HepG2 (cell line): ENCODE results near the gene KSR1. TPM values are rescaled to one million over a fixed set of nuclear protein-coding genes. Genes with fewer than 3 reads are reported as not detected.

Source experiments
- ATAC-seq: fragments of 200-7000 bp; cut with Tn5 transposase; 3 replicates; pipeline ENCODE4 v1.9.1; 2020; ENCODE audit warnings: mild to moderate bottlenecking, moderate library complexity
- BruUV-seq: library from RNA; stranded (reverse); fragments of 400-500 nt; replicated peaks from 2 replicates; lab custom pipeline; 2021; lab: Mats Ljungman, UMichigan
- CTCF ChIA-PET: fragments of 300-600 bp; formaldehyde crosslinking; extraction: SDS; loops from one replicate; lab custom pipeline; 2021; ENCODE audit warnings: low total read pairs, inconsistent platforms, low intra/inter-chr PET ratio; lab: Yijun Ruan, JAX
- POLR2A ChIA-PET: fragments of 350-600 bp; sonication (Branson Sonifier 250); formaldehyde crosslinking; loops from one replicate; lab custom pipeline; 2020; ENCODE audit warnings: antibody characterized with exemption, inconsistent platforms; lab: Yijun Ruan, JAX
- DNase-seq: peaks from one replicate; pipeline ENCODE4 v3.0.0-alpha.2; 2015; ENCODE audit warnings: low spot score
- FAIRE-seq: peaks from 3 replicates; lab custom pipeline; 2011; peaks lifted over from hg19 to GRCh38; lab: Jason Lieb, UNC
- H2AFZ ChIP-seq: one replicate; pipeline ENCODE4 v1.6.1; 2011; ENCODE audit warnings: low read length, inconsistent platforms
- H3K27ac ChIP-seq: fragments of 300-600 bp; 3 replicates; pipeline ENCODE4 v1.8.0; 2011; ENCODE audit warnings: mixed run types, mild to moderate bottlenecking, mixed read lengths, low read length, inconsistent platforms; ENCODE audit not compliant: insufficient read depth; ENCODE audit errors: extremely low read length
- H3K27me3 ChIP-seq, 2 experiments: fragments of 200-600 bp in 1 of 2; 2 replicates in 1 of 2; 3 replicates in 1 of 2; pipeline versions ENCODE4 v1.6.0 to v1.8.0; 2011; ENCODE audit warnings: low read length in 2 of 2, mild to moderate bottlenecking in 2 of 2, moderate library complexity in 2 of 2, inconsistent platforms in 1 of 2; ENCODE audit not compliant: insufficient read depth in 2 of 2, control insufficient read depth in 1 of 2
- H3K36me3 ChIP-seq, 2 experiments: fragments of 200-600 bp in 1 of 2; replicated peaks in 1 of 2; 2 replicates in 1 of 2; 3 replicates in 1 of 2; pipeline versions ENCODE4 v1.5.1 to v1.8.0; 2011; ENCODE audit warnings: low read length in 2 of 2, inconsistent platforms in 1 of 2; ENCODE audit not compliant: insufficient read depth in 2 of 2, control insufficient read depth in 1 of 2
- H3K4me1 ChIP-seq: 2 replicates; pipeline ENCODE4 v1.5.1; 2012; ENCODE audit warnings: low read length, inconsistent platforms; ENCODE audit not compliant: insufficient read depth
- H3K4me2 ChIP-seq: 2 replicates; pipeline ENCODE4 v1.6.0; 2011; ENCODE audit warnings: low read depth, low read length, inconsistent platforms
- H3K4me3 ChIP-seq, 3 experiments: fragments of 200-600 bp in 1 of 3; sonication (generic), shearing (Covaris generic) in 1 of 3; replicated peaks in 1 of 3; 2 replicates each; pipeline ENCODE4 v1.5.1; 2011 to 2016; ENCODE audit warnings: low read length in 3 of 3, inconsistent platforms in 2 of 3, low read depth in 2 of 3, mild to moderate bottlenecking in 2 of 3, control low read depth in 1 of 3, mixed read lengths in 1 of 3; ENCODE audit not compliant: insufficient read depth in 1 of 3
- H3K79me2 ChIP-seq: one replicate; pipeline ENCODE4 v1.6.1; 2011; ENCODE audit warnings: low read length, inconsistent platforms; ENCODE audit not compliant: insufficient read depth
- H3K9ac ChIP-seq: 2 replicates; pipeline ENCODE4 v1.6.0; 2011; ENCODE audit warnings: mild to moderate bottlenecking, low read depth, low read length, inconsistent platforms; ENCODE audit not compliant: insufficient read depth
- H3K9me3 ChIP-seq: 2 replicates; pipeline ENCODE4 v1.5.1; 2012; ENCODE audit warnings: mild to moderate bottlenecking, low read length
- H4K20me1 ChIP-seq: 2 replicates; pipeline ENCODE4 v1.6.0; 2011; ENCODE audit warnings: inconsistent platforms, mild to moderate bottlenecking, low read length, moderate library complexity; ENCODE audit not compliant: insufficient read depth
- FLYWCH1 ChIP-seq: sonication (generic); formaldehyde crosslinking; IDR thresholded peaks from 2 replicates; pipeline ENCODE4 v1.8.1; 2023; ENCODE audit warnings: mild to moderate bottlenecking, missing genetic modification reagents
- KLF12 ChIP-seq: sonication (generic); formaldehyde crosslinking; IDR thresholded peaks from 2 replicates; pipeline ENCODE4 v1.4.0; 2020; ENCODE audit warnings: missing genetic modification reagents, borderline replicate concordance
- KLF15 ChIP-seq: sonication (generic); formaldehyde crosslinking; IDR thresholded peaks from 2 replicates; pipeline ENCODE4 v1.8.1; 2023; ENCODE audit warnings: borderline replicate concordance, mild to moderate bottlenecking, inconsistent platforms, missing genetic modification reagents, mixed read lengths
- MAFG ChIP-seq: sonication (generic); formaldehyde crosslinking; IDR thresholded peaks from 2 replicates; pipeline ENCODE4 v1.5.1; 2020; ENCODE audit warnings: mild to moderate bottlenecking, missing genetic modification reagents
- NR2C2 ChIP-seq: sonication (generic); formaldehyde crosslinking; IDR thresholded peaks from 2 replicates; pipeline ENCODE4 v1.4.0; 2020; ENCODE audit warnings: missing genetic modification reagents, mild to moderate bottlenecking, moderate library complexity, borderline replicate concordance
- RFXAP ChIP-seq: sonication (generic); formaldehyde crosslinking; IDR thresholded peaks from 2 replicates; pipeline ENCODE4 v1.4.0; 2020; ENCODE audit warnings: missing genetic modification reagents, borderline replicate concordance
- SIX1 ChIP-seq: sonication (generic); formaldehyde crosslinking; IDR thresholded peaks from 2 replicates; pipeline ENCODE4 v1.4.0; 2020; ENCODE audit warnings: missing genetic modification reagents, borderline replicate concordance
- ZNF30 ChIP-seq: sonication (generic); formaldehyde crosslinking; IDR thresholded peaks from 2 replicates; pipeline ENCODE4 v1.5.0; 2020; ENCODE audit warnings: mild to moderate bottlenecking, missing genetic modification reagents
- ZNF674 ChIP-seq: sonication (generic); formaldehyde crosslinking; IDR thresholded peaks from 2 replicates; pipeline ENCODE4 v1.5.0; 2020; ENCODE audit warnings: low read depth, mild to moderate bottlenecking, missing genetic modification reagents
- ZNF766 ChIP-seq: sonication (generic); formaldehyde crosslinking; IDR thresholded peaks from 2 replicates; pipeline ENCODE4 v1.5.0; 2020; ENCODE audit warnings: missing genetic modification reagents, borderline replicate concordance
- ZSCAN21 ChIP-seq: sonication (generic); formaldehyde crosslinking; IDR thresholded peaks from 2 replicates; pipeline ENCODE4 v1.8.0; 2022; ENCODE audit warnings: mild to moderate bottlenecking, missing genetic modification reagents, moderate library complexity, borderline replicate concordance
- WGBS: methylation state at CpG from one replicate; pipeline ENCODE4 v1.1.6; 2017; ENCODE audit warnings: low lambda C conversion rate; 5-methylcytosine and 5-hydroxymethylcytosine counted together
- in situ Hi-C: cut with HindIII; loops from 2 replicates; pipeline ENCODE4 v1.10.0; 2017; ENCODE audit warnings: low pct_unique_long_range_greater_than_20kb; ENCODE audit not compliant: extremely low pct_ligation_motif_present
- intact Hi-C: fragments of 100-400 bp; cut with micrococcal nuclease; formaldehyde crosslinking; loops from one replicate; pipeline ENCODE4 v1.10.0; 2022; ENCODE audit not compliant: unreplicated experiment
- polyA plus RNA-seq, 8 experiments: library from polyadenylated mRNA; depleted of rRNA in 3 of 8; stranded (reverse) in 7 of 8; unstranded in 1 of 8; fragments of >200 nt; fragmentation: Illumina TruSeq in 4 of 8; extraction: Trizol in 4 of 8; gene quantifications; 2 replicates each; pipeline versions ENCODE4 v1.2.1 to v1.2.3, GENCODE V29; 2011 to 2016; ENCODE audit warnings: low read depth in 4 of 8, missing spikeins in 1 of 8, mixed read lengths in 1 of 8; ENCODE audit not compliant: insufficient read depth in 1 of 8
- total RNA-seq, 5 experiments: library from RNA; depleted of rRNA; stranded (reverse); fragments of >200 nt; fragmentation: Illumina TruSeq; extraction: Trizol; gene quantifications; 2 replicates each; pipeline ENCODE4 v1.2.3, GENCODE V29; 2016; ENCODE audit warnings: low read depth in 1 of 5
- TF ChIP-seq, protein P1 (sequence below): sonication (generic); formaldehyde crosslinking; IDR thresholded peaks from 2 replicates; pipeline ENCODE4 v1.8.0; 2022; ENCODE audit warnings: missing genetic modification reagents, mild to moderate bottlenecking, moderate library complexity, borderline replicate concordance
- TF ChIP-seq, protein P2 (sequence below): sonication (generic); formaldehyde crosslinking; IDR thresholded peaks from 2 replicates; pipeline ENCODE4 v1.9.0; 2021; ENCODE audit warnings: mild to moderate bottlenecking, missing genetic modification reagents
- TF ChIP-seq, protein P3 (sequence below): sonication (generic); formaldehyde crosslinking; IDR thresholded peaks from 2 replicates; pipeline ENCODE4 v1.8.1; 2023; ENCODE audit warnings: mild to moderate bottlenecking, moderate library complexity, missing genetic modification reagents

Gene KSR1
- total and polyA plus RNA-seq, 2 of the 13 experiments (the other 11 are each of a cell fraction or from before 2014, with no cell fraction given), result 10.1 to 16.6 TPM

DNA sequence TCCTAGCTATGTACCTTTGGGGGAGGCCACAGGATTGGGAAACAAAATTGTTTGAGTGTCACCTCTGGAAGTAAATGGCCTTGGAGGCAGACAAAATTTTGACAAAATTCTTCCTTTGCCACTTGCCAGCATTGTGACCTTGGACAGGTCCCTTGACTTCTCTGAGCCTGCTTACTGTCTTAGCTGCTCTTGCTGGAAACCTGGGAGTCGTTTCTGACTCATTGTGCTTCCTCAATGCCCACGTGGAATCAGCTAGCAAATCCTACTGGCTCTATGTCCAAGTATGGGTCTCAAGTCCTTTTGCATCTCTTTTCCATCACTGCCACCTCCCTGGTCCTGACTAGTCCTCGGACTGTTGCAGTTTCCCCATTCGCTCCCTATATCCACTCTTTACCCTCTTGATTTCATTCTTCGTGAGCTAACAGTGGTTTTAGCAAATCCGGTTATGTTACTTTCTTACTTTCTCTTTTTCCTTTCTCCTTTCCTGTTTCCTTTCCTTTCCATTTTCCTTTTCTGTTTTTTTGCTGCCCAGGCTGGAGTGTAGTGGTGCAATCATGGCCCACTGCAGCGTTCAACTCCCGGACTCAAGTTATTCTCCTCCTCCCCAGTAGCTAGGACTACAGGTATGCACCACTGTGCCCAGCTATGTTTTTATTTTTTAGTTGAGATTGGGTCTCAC lies 106.7 kb downstream of the KSR1 start:
- no peak for DNase-seq
- intact Hi-C loops (no loop called here), in situ Hi-C loops (no loop called here)
- Histone ChIP-seq H3K4me3 (no peak overlapping the region), H3K4me1 (peaks cover 41% of the 10 kb centered on the region), H3K4me2 (no peak overlapping the region), H3K79me2 (no peaks in the 10 kb centered on the region), H3K9me3 (no peaks in the 10 kb centered on the region), H3K27me3 (no peaks in the 10 kb centered on the region), H3K9ac (no peak overlapping the region), H3K36me3 (peaks cover 1 to 8% of the 10 kb centered on the region in 2 experiments; a peak in 3 of 5 replicates), H2AFZ (no peak overlapping the region), H3K27ac (no peak overlapping the region), H4K20me1 (no peaks in the 10 kb centered on the region)
- ChIA-PET CTCF (no interaction called here), POLR2A (interaction anchor here (0.6 kb wide), 1 partner anchor 211 kb away, joined by 3 read pairs; no protein-coding TSS in a partner anchor)
- no TSS peak for BruUV-seq
- WGBS, result 97% methylated on average over 8 of the region's 8 CpGs
- ATAC-seq, result no peak
- FAIRE-seq, result no peak
- TF ChIP-seq KLF15 (CRISPR knock-in tag) (no peak), ZNF30 (CRISPR knock-in tag) (no peak), RFXAP (CRISPR knock-in tag) (no peak), SIX1 (CRISPR knock-in tag) (no peak), ZNF766 (CRISPR knock-in tag) (no peak), FLYWCH1 (no peak), KLF12 (no peak), ZNF674 (CRISPR knock-in tag) (no peak), MAFG (no peak), NR2C2 (no peak), ZSCAN21 (CRISPR knock-in tag) (no peak)
- TF ChIP-seq, protein P1, sequence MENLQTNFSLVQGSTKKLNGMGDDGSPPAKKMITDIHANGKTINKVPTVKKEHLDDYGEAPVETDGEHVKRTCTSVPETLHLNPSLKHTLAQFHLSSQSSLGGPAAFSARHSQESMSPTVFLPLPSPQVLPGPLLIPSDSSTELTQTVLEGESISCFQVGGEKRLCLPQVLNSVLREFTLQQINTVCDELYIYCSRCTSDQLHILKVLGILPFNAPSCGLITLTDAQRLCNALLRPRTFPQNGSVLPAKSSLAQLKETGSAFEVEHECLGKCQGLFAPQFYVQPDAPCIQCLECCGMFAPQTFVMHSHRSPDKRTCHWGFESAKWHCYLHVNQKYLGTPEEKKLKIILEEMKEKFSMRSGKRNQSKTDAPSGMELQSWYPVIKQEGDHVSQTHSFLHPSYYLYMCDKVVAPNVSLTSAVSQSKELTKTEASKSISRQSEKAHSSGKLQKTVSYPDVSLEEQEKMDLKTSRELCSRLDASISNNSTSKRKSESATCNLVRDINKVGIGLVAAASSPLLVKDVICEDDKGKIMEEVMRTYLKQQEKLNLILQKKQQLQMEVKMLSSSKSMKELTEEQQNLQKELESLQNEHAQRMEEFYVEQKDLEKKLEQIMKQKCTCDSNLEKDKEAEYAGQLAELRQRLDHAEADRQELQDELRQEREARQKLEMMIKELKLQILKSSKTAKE, result no peak
- TF ChIP-seq, protein P2, sequence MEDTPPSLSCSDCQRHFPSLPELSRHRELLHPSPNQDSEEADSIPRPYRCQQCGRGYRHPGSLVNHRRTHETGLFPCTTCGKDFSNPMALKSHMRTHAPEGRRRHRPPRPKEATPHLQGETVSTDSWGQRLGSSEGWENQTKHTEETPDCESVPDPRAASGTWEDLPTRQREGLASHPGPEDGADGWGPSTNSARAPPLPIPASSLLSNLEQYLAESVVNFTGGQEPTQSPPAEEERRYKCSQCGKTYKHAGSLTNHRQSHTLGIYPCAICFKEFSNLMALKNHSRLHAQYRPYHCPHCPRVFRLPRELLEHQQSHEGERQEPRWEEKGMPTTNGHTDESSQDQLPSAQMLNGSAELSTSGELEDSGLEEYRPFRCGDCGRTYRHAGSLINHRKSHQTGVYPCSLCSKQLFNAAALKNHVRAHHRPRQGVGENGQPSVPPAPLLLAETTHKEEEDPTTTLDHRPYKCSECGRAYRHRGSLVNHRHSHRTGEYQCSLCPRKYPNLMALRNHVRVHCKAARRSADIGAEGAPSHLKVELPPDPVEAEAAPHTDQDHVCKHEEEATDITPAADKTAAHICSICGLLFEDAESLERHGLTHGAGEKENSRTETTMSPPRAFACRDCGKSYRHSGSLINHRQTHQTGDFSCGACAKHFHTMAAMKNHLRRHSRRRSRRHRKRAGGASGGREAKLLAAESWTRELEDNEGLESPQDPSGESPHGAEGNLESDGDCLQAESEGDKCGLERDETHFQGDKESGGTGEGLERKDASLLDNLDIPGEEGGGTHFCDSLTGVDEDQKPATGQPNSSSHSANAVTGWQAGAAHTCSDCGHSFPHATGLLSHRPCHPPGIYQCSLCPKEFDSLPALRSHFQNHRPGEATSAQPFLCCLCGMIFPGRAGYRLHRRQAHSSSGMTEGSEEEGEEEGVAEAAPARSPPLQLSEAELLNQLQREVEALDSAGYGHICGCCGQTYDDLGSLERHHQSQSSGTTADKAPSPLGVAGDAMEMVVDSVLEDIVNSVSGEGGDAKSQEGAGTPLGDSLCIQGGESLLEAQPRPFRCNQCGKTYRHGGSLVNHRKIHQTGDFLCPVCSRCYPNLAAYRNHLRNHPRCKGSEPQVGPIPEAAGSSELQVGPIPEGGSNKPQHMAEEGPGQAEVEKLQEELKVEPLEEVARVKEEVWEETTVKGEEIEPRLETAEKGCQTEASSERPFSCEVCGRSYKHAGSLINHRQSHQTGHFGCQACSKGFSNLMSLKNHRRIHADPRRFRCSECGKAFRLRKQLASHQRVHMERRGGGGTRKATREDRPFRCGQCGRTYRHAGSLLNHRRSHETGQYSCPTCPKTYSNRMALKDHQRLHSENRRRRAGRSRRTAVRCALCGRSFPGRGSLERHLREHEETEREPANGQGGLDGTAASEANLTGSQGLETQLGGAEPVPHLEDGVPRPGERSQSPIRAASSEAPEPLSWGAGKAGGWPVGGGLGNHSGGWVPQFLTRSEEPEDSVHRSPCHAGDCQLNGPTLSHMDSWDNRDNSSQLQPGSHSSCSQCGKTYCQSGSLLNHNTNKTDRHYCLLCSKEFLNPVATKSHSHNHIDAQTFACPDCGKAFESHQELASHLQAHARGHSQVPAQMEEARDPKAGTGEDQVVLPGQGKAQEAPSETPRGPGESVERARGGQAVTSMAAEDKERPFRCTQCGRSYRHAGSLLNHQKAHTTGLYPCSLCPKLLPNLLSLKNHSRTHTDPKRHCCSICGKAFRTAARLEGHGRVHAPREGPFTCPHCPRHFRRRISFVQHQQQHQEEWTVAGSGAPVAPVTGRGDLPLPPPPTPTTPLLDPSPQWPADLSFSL (CRISPR knock-in tag), result no peak
- TF ChIP-seq, protein P3, sequence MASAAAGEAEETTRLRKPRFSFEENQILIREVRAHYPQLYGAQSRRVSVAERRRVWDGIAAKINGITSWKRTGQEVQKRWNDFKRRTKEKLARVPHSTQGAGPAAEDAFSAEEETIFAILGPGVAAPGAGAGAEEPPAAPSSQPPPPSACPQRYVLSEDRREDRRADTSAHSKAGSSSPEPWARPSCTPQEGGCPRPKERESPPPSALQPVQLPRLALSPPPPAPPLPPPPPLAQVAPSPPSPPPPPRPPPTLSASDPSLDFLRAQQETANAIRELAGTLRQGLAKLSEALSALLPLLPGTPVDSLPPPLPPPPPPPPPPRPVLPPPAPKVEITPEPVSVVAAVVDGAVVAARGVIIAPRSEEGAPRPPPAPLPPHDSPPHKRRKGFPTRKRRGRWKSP (CRISPR knock-in tag), result no peak
